ENCODE results near the gene ZDHHC14. TPM values are rescaled to one million over a fixed set of nuclear protein-coding genes. Genes with fewer than 3 reads are reported as not detected.

ZDHHC14 gene
- total RNA-seq, 1 experiment from 2014 or later = 3.2 TPM

- H3K4me3 ChIP-seq (ENCODE audit: low read depth, low read length, poor library complexity, severe bottlenecking) = no peak overlapping the region
- no peaks in the 10 kb centered on the region for H3K9me3 ChIP-seq (ENCODE audit: low read depth, low read length, poor library complexity, severe bottlenecking)
- TF ChIP-seq, protein P1, sequence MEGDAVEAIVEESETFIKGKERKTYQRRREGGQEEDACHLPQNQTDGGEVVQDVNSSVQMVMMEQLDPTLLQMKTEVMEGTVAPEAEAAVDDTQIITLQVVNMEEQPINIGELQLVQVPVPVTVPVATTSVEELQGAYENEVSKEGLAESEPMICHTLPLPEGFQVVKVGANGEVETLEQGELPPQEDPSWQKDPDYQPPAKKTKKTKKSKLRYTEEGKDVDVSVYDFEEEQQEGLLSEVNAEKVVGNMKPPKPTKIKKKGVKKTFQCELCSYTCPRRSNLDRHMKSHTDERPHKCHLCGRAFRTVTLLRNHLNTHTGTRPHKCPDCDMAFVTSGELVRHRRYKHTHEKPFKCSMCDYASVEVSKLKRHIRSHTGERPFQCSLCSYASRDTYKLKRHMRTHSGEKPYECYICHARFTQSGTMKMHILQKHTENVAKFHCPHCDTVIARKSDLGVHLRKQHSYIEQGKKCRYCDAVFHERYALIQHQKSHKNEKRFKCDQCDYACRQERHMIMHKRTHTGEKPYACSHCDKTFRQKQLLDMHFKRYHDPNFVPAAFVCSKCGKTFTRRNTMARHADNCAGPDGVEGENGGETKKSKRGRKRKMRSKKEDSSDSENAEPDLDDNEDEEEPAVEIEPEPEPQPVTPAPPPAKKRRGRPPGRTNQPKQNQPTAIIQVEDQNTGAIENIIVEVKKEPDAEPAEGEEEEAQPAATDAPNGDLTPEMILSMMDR (conservative IDR thresholded peaks at IDR 0.05; ENCODE audit: low read depth, low read length) = peak; percentile 52
- no peak for TF ChIP-seq EZH2 (IDR thresholded peaks at IDR 0.05; ENCODE audit: borderline replicate concordance, low read depth, low read length, poor library complexity, severe bottlenecking)
- no TSS peak for BruUV-seq (replicated peaks)
- H3K27me3 ChIP-seq (replicated peaks; ENCODE audit: insufficient read depth, low read depth, low read length, poor library complexity) = peaks cover 3% of the 10 kb centered on the region
- POLR2A ChIA-PET (ENCODE audit: low non-redundant PET) = no interaction called here
- H3K4me1 ChIP-seq (ENCODE audit: insufficient read depth, low read length, poor library complexity, severe bottlenecking) = peaks cover 4% of the 10 kb centered on the region
- H3K36me3 ChIP-seq (ENCODE audit: insufficient read depth, low read length, poor library complexity, severe bottlenecking) = no peaks in the 10 kb centered on the region
- CTCF ChIA-PET = no interaction called here
- peak; percentile 38 for DNase-seq (ENCODE audit: low spot score)
- intact Hi-C loops (cut with micrococcal nuclease; ENCODE audit: unreplicated experiment) = no loop called here
- H3K27ac ChIP-seq (ENCODE audit: low read depth, low read length, poor library complexity, severe bottlenecking) = no peak overlapping the region
Observed at GRCh38 chr6:157644043-157644810, 263.2 kb downstream of the ZDHHC14 start.

- no TSS peak for BruUV-seq (replicated peaks)
- Histone ChIP-seq H3K27ac (ENCODE audit: low read depth, low read length, poor library complexity, severe bottlenecking) (no peak overlapping the region), H3K4me3 (ENCODE audit: low read depth, low read length, poor library complexity, severe bottlenecking) (no peak overlapping the region), H3K27me3 (replicated peaks; ENCODE audit: insufficient read depth, low read depth, low read length, poor library complexity) (peaks cover 3% of the 10 kb centered on the region), H3K4me1 (ENCODE audit: insufficient read depth, low read length, poor library complexity, severe bottlenecking) (peaks cover 13% of the 10 kb centered on the region), H3K36me3 (ENCODE audit: insufficient read depth, low read length, poor library complexity, severe bottlenecking) (no peaks in the 10 kb centered on the region), H3K9me3 (ENCODE audit: low read depth, low read length, poor library complexity, severe bottlenecking) (no peaks in the 10 kb centered on the region)
- intact Hi-C loops (cut with micrococcal nuclease; ENCODE audit: unreplicated experiment) = no loop called here
- CTCF ChIA-PET = no interaction called here
- no peak for DNase-seq (ENCODE audit: low spot score)
- TF ChIP-seq EZH2 (IDR thresholded peaks at IDR 0.05; ENCODE audit: borderline replicate concordance, low read depth, low read length, poor library complexity, severe bottlenecking) = no peak
- TF ChIP-seq, protein P1 (conservative IDR thresholded peaks at IDR 0.05; ENCODE audit: low read depth, low read length) = no peak
- POLR2A ChIA-PET (ENCODE audit: low non-redundant PET) = no interaction called here
Observed at GRCh38 chr6:157645201-157645795, 264.3 kb downstream of the ZDHHC14 start.

DNA sequence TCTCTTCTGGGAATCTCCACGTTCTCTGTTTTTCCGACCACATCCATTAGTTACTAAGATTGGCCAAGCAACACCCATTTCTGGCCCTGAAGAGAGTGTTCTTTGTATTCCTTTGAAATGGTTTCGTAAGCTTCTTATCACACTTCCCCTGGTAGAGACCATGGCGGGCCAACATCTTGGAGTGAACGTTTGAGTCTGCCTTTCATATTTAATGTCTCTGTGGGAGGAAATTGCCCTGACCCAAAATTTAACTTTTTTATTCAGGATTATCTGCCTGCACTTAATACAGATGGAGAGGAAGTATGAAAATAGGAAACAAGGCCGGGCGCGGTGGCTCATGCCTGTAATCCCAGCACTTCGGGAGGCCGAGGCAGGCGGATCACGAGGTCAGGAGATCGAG is 265.0 kb downstream of the ZDHHC14 start:
- intact Hi-C loops (cut with micrococcal nuclease; ENCODE audit: unreplicated experiment) = no loop called here
- TF ChIP-seq, protein P1 (conservative IDR thresholded peaks at IDR 0.05; ENCODE audit: low read depth, low read length) = no peak
- TF ChIP-seq EZH2 (IDR thresholded peaks at IDR 0.05; ENCODE audit: borderline replicate concordance, low read depth, low read length, poor library complexity, severe bottlenecking) = no peak
- Histone ChIP-seq H3K36me3 (ENCODE audit: insufficient read depth, low read length, poor library complexity, severe bottlenecking) (no peaks in the 10 kb centered on the region), H3K4me1 (ENCODE audit: insufficient read depth, low read length, poor library complexity, severe bottlenecking) (peaks cover 13% of the 10 kb centered on the region), H3K27me3 (replicated peaks; ENCODE audit: insufficient read depth, low read depth, low read length, poor library complexity) (peaks cover under 1% of the 10 kb centered on the region), H3K4me3 (ENCODE audit: low read depth, low read length, poor library complexity, severe bottlenecking) (no peak overlapping the region), H3K27ac (ENCODE audit: low read depth, low read length, poor library complexity, severe bottlenecking) (no peak overlapping the region), H3K9me3 (ENCODE audit: low read depth, low read length, poor library complexity, severe bottlenecking) (no peaks in the 10 kb centered on the region)
- ChIA-PET POLR2A (ENCODE audit: low non-redundant PET) (no interaction called here), CTCF (no interaction called here)
- DNase-seq (ENCODE audit: low spot score) = no peak
- no TSS peak for BruUV-seq (replicated peaks)

All from A673 (cell line).